SK-N-SH treated with all-trans-retinoic acid at 6 μM for 48 hours (cell line): Measurements from ENCODE around the gene ALDOC.
"Not testable (repeated sequence)": the region's sequence is repeated elsewhere in the genome, so short reads cannot be mapped to it uniquely, and the experiment has no call there.

ENCODE experiments used
- ATAC-seq: fragments of 200-7000 bp; cut with Tn5 transposase; 3 replicates; pipeline ENCODE4 v1.9.1; 2020; ENCODE audit warnings: mild to moderate bottlenecking, moderate library complexity
- CREB5 ChIP-seq: fragments of 250-450 bp; sonication (Bioruptor Pico); IDR thresholded peaks from 2 replicates; pipeline ENCODE4 v1.5.1; 2020; ENCODE audit warnings: low read depth, mild to moderate bottlenecking, moderate library complexity
- CSDC2 ChIP-seq: fragments of 250-450 bp; sonication (Bioruptor Pico); IDR thresholded peaks from 2 replicates; pipeline ENCODE4 v1.5.0; 2020; ENCODE audit warnings: mild to moderate bottlenecking, moderate library complexity
- CSRNP3 ChIP-seq: fragments of 250-450 bp; sonication (Bioruptor Pico); IDR thresholded peaks from 2 replicates; pipeline ENCODE4 v1.5.1; 2021; ENCODE audit warnings: mild to moderate bottlenecking, moderate library complexity
- ESRRG ChIP-seq: fragments of 250-450 bp; sonication (Bioruptor Pico); IDR thresholded peaks from 2 replicates; pipeline ENCODE4 v1.6.1; 2021; ENCODE audit warnings: mild to moderate bottlenecking
- GLIS3 ChIP-seq: fragments of 250-450 bp; sonication (Bioruptor Pico); IDR thresholded peaks from 2 replicates; pipeline ENCODE4 v1.5.0; 2020; ENCODE audit warnings: mild to moderate bottlenecking, moderate library complexity
- ISL1 ChIP-seq: fragments of 250-450 bp; sonication (Bioruptor Pico); IDR thresholded peaks from 2 replicates; pipeline ENCODE4 v2.1.2; 2022; ENCODE audit warnings: mild to moderate bottlenecking, moderate library complexity
- OSR1 ChIP-seq: fragments of 250-450 bp; sonication (Bioruptor Pico); IDR thresholded peaks from 2 replicates; pipeline ENCODE4 v1.8.0; 2022; ENCODE audit warnings: moderate library complexity, mild to moderate bottlenecking, inconsistent platforms
- PATZ1 ChIP-seq: fragments of 250-450 bp; sonication (Bioruptor Pico); IDR thresholded peaks from 2 replicates; pipeline ENCODE4 v1.8.0; 2020; ENCODE audit warnings: mild to moderate bottlenecking, moderate library complexity, borderline replicate concordance
- POU6F1 ChIP-seq: fragments of 250-450 bp; sonication (Bioruptor Pico); IDR thresholded peaks from 2 replicates; pipeline ENCODE4 v1.8.0; 2021; ENCODE audit warnings: low read depth, mild to moderate bottlenecking, moderate library complexity, borderline replicate concordance
- PPARA ChIP-seq: fragments of 250-450 bp; sonication (Bioruptor Pico); IDR thresholded peaks from 2 replicates; pipeline ENCODE4 v1.5.0; 2020; ENCODE audit warnings: mild to moderate bottlenecking, borderline replicate concordance
- RARB ChIP-seq: fragments of 250-450 bp; sonication (Bioruptor Pico); IDR thresholded peaks from 2 replicates; pipeline ENCODE4 v1.8.0; 2021; ENCODE audit warnings: mild to moderate bottlenecking, moderate library complexity
- SNAI2 ChIP-seq: fragments of 250-450 bp; sonication (Bioruptor Pico); IDR thresholded peaks from 2 replicates; pipeline ENCODE4 v1.5.0; 2020; ENCODE audit warnings: mild to moderate bottlenecking, moderate library complexity
- TOX ChIP-seq: fragments of 250-450 bp; sonication (Bioruptor Pico); IDR thresholded peaks from 2 replicates; pipeline ENCODE4 v1.8.0; 2021; ENCODE audit warnings: mild to moderate bottlenecking, moderate library complexity, borderline replicate concordance
- TSHZ2 ChIP-seq: fragments of 250-450 bp; sonication (Bioruptor Pico); IDR thresholded peaks from 2 replicates; pipeline ENCODE4 v1.5.0; 2020; ENCODE audit warnings: mild to moderate bottlenecking, moderate library complexity
- ZFP30 ChIP-seq: fragments of 450-650 bp; formaldehyde crosslinking; IDR thresholded peaks from 2 replicates; pipeline ENCODE4 v1.5.0; 2022; ENCODE audit warnings: mild to moderate bottlenecking, moderate library complexity
- ZNF70 ChIP-seq: fragments of 450-650 bp; formaldehyde crosslinking; IDR thresholded peaks from 2 replicates; pipeline ENCODE4 v1.5.0; 2020; ENCODE audit warnings: mild to moderate bottlenecking, moderate library complexity
- ZNF8 ChIP-seq: fragments of 450-650 bp; formaldehyde crosslinking; IDR thresholded peaks from 2 replicates; pipeline ENCODE4 v1.5.0; 2020; ENCODE audit warnings: mild to moderate bottlenecking, moderate library complexity

The ALDOC gene

GRCh38 chr17:28577466-28577824, 750 bp upstream of the ALDOC start (continued):
- TF ChIP-seq TOX (CRISPR knock-in tag) (no peak), CSRNP3 (CRISPR knock-in tag) (no peak), ZNF70 (CRISPR knock-in tag) (no peak), PPARA (CRISPR knock-in tag) (no peak)
- TF ChIP-seq, all 23 proteins: peak for 0

GRCh38 chr17:28576016-28576415, 679 bp downstream of the ALDOC start:
- not testable (repeated sequence) for ATAC-seq

GRCh38 chr17:28575126-28575795, 1.4 kb downstream of the ALDOC start:
- no peak for TF ChIP-seq RARB (CRISPR knock-in tag)
- TF ChIP-seq ISL1, result no peak
- no peak for TF ChIP-seq GLIS3
- TF ChIP-seq POU6F1, result no peak
- TF ChIP-seq ZNF8 (CRISPR knock-in tag), result no peak
- TF ChIP-seq ZFP30 (CRISPR knock-in tag), result no peak
- TF ChIP-seq TSHZ2 (CRISPR knock-in tag), result no peak
- TF ChIP-seq CSDC2, result no peak
- TF ChIP-seq OSR1 (CRISPR knock-in tag), result no peak
- TF ChIP-seq ESRRG (CRISPR knock-in tag), result no peak
- TF ChIP-seq PATZ1 (CRISPR knock-in tag), result no peak
- no peak for TF ChIP-seq CREB5 (CRISPR knock-in tag)
- TF ChIP-seq, all 23 proteins: peak for 0
- no peak for ATAC-seq

- TF ChIP-seq PPARA (CRISPR knock-in tag), result no peak
- no peak for TF ChIP-seq OSR1 (CRISPR knock-in tag)
- TF ChIP-seq TSHZ2 (CRISPR knock-in tag), result no peak
- TF ChIP-seq PATZ1 (CRISPR knock-in tag), result no peak
- no peak for TF ChIP-seq SNAI2 (CRISPR knock-in tag)
- TF ChIP-seq TOX (CRISPR knock-in tag), result no peak
- ATAC-seq, result no peak
Measured at GRCh38 chr17:28574526-28574925, 2.2 kb downstream of the ALDOC start.
